Erythroblast (primary cell): Measurements from ENCODE around the gene CCSER1.
"Not testable (repeated sequence)": the region's sequence is repeated elsewhere in the genome, so short reads cannot be mapped to it uniquely, and the experiment has no call there.

ENCODE experiments used
- DNase-seq, 2 experiments: peaks; one replicate each; lab custom pipeline; 2025; lab: John Stamatoyannopoulos, UW
- GATA1 ChIP-seq: IDR thresholded peaks from 2 replicates; pipeline ENCODE4 v1.6.1; 2011; ENCODE audit warnings: low read depth, mild to moderate bottlenecking, control low read depth, low read length, moderate library complexity
- POLR2A ChIP-seq: IDR thresholded peaks from 2 replicates; pipeline ENCODE4 v1.6.1; 2011; ENCODE audit warnings: mild to moderate bottlenecking, low read length

The CCSER1 gene

GRCh38 chr4:91577864-91578263 is 1450.7 kb downstream of the CCSER1 start:
- TF ChIP-seq GATA1, result no peak
- TF ChIP-seq POLR2A, result no peak
- no peak for DNase-seq

GRCh38 chr4:91590260-91590659 is 1463.1 kb downstream of the CCSER1 start:
- TF ChIP-seq POLR2A (no peak), GATA1 (no peak)
- DNase-seq, result no peak

- DNase-seq, result no peak
- TF ChIP-seq GATA1, result no peak
- TF ChIP-seq POLR2A, result no peak
Observed at GRCh38 chr4:91592125-91592524, 1464.9 kb downstream of the CCSER1 start.

- no peak for DNase-seq
- TF ChIP-seq POLR2A, result no peak
- no peak for TF ChIP-seq GATA1
Observed at GRCh38 chr4:91596718-91597117, 1469.5 kb downstream of the CCSER1 start.

GRCh38 chr4:91598696-91599095 is 1471.5 kb downstream of the CCSER1 start:
- TF ChIP-seq POLR2A (no peak), GATA1 (no peak)
- DNase-seq, result no peak

GRCh38 chr4:91600301-91600700 is 1473.1 kb downstream of the CCSER1 start:
- DNase-seq, result no peak
- TF ChIP-seq GATA1, result no peak
- no peak for TF ChIP-seq POLR2A

GRCh38 chr4:91601401-91601800 is 1474.2 kb downstream of the CCSER1 start:
- no peak for DNase-seq
- TF ChIP-seq GATA1 (no peak), POLR2A (no peak)

- TF ChIP-seq GATA1, result no peak
- no peak for TF ChIP-seq POLR2A
- no peak for DNase-seq
Observed at GRCh38 chr4:91611782-91612181, 1484.6 kb downstream of the CCSER1 start.

- DNase-seq, result no peak
- TF ChIP-seq POLR2A (no peak), GATA1 (no peak)
Observed at GRCh38 chr4:91620952-91621351, 1493.8 kb downstream of the CCSER1 start.

GRCh38 chr4:91621446-91621845 is 1494.3 kb downstream of the CCSER1 start:
- DNase-seq, result no peak
- no peak for TF ChIP-seq GATA1
- no peak for TF ChIP-seq POLR2A

- DNase-seq, result no peak
- TF ChIP-seq GATA1 (no peak), POLR2A (no peak)
Observed at GRCh38 chr4:91622925-91623602, 1495.9 kb downstream of the CCSER1 start.

GRCh38 chr4:91623603-91623967 is 1496.4 kb downstream of the CCSER1 start:
- DNase-seq, result not testable (repeated sequence)

GRCh38 chr4:91630054-91630453 is 1502.9 kb downstream of the CCSER1 start:
- no peak for TF ChIP-seq GATA1
- no peak for TF ChIP-seq POLR2A
- no peak for DNase-seq

GRCh38 chr4:91630764-91631163 is 1503.6 kb downstream of the CCSER1 start:
- DNase-seq, result no peak
- TF ChIP-seq GATA1 (no peak), POLR2A (no peak)

GRCh38 chr4:91631335-91631734 is 1504.1 kb downstream of the CCSER1 start:
- TF ChIP-seq GATA1 (no peak), POLR2A (no peak)
- no peak for DNase-seq

- TF ChIP-seq POLR2A (no peak), GATA1 (no peak)
- no peak for DNase-seq
Observed at GRCh38 chr4:91636083-91636482, 1508.9 kb downstream of the CCSER1 start.
